HG02763 (cell line): ENCODE data around the gene DCAF15.

ENCODE experiments used
- ATAC-seq: cut with Tn5 transposase; IDR thresholded peaks from one replicate; pipeline ENCODE4 v1.9.1; 2021; ENCODE audit warnings: mild to moderate bottlenecking, moderate library complexity; ENCODE audit not compliant: unreplicated experiment

Gene DCAF15

GRCh38 chr19:13929956-13930355 lies 22.4 kb upstream of the DCAF15 start:
- no peak for ATAC-seq

DNA sequence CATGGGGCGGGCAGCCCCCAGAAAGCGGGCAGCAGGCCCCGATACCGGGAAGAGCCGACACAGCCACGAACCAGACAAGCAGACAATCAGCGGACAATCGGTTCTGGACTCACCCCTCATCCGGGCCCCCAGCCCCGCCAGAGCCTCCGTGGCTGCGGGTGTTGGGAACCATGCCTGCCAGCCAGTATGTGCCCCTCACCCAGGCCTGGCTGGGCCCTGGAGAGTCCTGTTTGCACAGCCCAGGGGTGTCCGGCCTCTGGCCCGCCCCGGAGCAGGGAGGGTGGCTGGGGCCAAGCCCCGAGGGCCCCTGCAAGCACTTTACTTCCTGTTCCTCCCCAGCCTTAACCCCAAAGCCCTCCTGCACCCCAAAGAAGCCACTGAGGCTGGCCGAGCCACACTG lies 21.9 kb upstream of the DCAF15 start:
- no peak for ATAC-seq

DNA sequence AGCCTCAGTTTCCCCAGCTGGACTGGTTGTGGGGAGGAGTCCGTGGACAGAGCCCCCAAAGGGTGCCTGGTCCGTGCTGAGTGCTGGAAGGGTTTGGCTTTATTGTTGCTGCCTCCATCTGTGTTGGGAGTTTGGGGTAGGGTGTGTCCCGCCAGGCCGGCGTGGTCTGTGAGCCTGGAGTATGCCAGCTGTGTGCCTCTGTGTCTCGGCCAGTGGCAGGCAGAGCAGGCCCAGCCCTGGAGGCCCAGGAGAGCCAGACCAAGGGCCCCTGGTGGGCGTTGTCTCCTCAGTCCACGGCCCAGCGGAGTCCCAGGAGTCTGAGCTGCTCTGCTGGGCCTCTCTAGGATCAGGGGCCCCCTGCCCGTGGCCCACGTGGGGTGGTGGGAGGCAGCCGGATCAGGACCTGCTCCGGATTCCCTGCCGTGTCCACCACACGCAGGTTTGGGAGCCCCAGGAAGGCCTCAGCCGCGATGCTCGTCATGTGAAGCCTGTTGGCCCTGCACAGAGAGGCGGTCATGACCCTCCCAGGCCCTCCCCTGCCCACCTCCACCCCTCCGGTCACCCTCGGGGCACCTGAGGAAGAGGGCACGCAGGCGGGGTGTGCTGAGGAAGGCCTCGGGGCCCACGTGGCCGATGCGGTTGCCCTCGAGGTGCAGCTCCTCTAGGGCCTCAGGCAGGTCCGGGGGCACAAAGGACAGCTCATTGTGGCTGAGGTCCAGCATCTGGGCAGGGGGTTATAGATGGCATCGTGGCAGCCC lies 20.7 kb upstream of the DCAF15 start:
- ATAC-seq, result no peak

- no peak for ATAC-seq
These were observed 20.1 kb upstream of the DCAF15 start for GRCh38 chr19:13932149-13932637.

DNA sequence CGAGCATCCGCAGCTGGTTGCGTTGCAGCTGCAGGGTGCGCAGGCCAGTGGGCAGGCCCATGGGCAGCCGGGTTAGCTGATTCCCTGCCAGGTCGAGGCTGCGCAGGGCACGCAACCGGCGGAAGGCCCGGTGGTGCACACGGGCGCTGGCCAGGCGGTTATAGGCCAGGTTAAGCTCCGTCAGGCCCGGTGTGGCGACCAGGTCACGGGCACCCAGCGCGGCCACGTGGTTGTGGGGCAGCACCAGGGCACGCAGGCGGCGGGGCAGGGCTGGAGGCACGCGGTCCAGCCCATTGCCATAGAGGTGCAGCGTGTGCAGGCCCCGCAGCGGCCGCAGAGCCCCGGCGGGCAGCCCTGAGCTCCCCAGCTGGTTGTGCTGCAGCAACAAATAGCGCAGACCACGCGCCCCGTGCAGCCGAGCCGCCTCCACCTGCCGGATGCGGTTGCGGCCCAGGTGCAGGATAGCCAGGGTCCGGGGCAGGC lies 19.4 kb upstream of the DCAF15 start:
- ATAC-seq, result no peak

DNA sequence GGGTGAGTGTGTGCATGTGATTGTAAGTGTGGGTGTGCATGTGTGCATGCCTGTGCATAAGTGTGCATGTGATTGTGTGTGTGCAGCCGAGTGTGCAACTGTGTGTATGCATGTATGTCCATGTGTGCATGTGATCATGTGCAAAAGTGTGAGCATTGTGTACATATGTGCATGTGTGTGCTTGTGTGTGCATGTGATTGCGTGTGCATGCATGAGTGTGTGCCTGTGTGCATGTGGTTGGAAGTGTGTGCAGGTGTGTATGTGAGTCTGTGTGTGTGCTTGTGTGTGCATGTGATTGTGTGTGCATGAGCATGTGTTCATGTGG lies 17.6 kb upstream of the DCAF15 start:
- no peak for ATAC-seq

DNA sequence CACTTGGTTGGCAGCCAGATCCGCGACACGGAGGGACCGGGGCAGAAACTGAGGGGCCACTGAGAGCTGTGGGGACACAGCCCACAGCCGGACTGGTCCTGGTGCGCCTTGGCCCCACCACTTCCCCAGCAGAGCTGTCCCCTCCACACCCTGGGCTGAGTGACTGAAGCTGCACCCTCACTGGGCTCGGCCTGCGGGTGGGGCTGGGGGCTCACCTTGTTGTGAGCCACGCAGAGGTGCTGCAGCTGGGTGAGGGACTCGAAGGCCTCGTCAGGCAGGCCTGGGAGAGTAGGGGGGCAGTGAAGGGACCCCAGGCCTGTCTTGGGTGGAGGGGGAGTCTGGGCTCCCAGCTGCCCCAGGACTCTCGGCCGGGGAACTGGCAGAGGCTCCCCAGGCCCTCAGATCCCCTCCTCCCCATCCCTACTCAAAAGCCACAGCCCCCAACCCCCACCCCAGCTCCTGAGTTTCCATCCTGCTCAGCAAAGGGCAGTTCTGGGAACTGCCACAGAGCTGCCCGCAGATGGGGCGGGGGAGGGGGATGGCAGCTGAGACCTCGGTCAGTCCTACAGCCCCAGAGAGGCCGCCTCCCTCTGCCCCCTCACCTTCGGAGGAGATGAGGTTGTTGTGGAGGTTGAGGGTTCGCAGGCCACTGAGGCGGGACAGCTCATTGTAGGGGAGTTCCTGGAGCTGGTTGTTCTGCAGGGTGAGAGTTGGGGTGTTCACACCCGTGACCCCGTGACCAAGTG lies 16.4 kb upstream of the DCAF15 start:
- ATAC-seq, result no peak

DNA sequence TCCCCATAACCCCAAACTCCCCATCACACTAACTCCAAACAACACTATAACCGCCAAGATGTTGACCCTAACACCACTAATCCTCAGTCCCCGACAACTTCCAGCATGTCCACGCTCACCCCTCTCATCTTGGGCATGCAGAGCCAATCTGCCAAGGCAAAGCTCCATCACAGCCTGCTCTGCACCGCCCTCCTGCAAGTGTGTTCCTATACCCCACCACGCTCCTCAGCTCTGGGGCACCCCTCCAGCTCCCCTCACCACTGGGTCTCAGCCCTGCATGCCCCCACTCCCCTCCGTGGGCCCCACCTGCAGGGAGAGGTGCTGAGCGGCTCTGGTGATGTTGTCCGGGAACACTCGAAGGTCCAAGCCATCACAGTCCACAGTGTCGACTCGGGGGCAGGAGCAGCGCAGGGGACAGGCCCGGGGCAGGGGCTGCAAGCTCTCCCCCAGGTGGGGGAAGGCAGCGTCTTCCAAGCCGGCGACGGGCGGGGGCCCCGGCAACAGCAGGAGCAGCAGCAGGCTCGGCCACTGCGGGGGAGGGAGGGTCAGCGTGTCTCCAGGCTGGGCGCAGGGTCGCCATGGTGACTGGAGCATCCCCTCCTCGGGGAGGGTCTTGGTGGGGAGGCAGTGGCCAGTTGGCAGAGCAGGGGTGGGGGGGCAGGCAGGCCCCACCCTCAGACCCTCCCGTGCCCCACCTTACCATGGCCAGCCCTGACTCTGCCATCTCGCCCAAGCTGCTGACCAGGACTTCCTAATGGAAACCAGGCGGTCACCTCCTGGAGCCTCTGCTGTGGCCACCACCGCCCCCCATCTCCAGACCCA lies 14.6 kb upstream of the DCAF15 start:
- ATAC-seq, result no peak

- ATAC-seq, result no peak
These were observed 13.8 kb upstream of the DCAF15 start, which contains the start of gene PODNL1 for GRCh38 chr19:13938301-13939064. Gene PODNL1 (minus strand): TSS chr19:13938417. CDS start chr19:13938181, 236 bp downstream.

DNA sequence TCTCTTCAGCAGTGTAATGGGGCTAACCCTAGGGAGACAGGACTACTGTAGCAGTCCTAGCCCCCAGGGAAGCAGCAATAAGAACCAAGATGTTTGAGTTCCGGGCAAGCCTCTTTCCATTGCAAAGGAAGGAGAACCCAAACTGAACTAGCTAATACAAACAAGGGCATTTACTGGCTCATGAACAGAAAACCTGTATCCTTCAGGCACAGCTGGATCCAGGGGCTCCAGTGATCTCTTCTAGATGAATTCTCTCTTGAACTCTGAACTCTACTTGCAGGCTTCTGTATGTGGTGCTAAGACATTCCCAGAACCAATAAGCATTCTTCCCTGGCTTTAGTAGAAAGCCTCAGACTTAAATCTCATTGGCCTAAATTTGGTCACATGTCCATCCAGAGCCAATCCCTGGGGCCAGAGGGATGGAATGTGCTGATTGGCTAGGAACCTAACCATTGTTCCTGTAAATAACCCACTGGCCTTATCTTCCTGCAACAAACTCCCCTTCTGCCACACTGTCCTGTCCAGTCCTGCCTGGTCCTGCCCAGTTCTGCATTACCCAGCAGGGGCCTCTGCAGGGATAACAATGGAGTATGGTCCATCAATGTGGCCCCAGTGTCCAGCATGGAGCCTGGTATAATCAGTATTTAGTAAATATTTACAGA lies 10.2 kb upstream of the DCAF15 start:
- ATAC-seq, result no peak

- ATAC-seq, result no peak
These were observed 5.9 kb upstream of the DCAF15 start for GRCh38 chr19:13946414-13946813.

DNA sequence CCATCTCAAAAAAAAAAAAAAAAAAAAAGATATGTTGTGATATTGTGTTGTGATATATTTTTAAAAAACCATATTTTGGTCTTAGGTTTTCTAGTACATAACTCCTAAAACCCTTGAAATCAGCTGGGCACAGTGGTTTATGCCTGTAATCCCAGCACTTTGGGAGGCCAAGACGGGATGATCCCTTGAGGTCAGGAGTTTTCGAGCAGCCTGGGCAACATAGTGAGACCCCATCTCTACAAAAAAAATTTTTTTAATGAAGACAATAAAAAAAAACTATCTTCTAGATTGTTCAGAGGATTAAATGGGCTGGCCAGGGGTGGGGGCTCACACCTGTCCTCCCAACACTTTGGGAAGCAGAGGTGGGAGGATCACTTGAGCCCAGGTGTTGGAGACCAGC lies 1.3 kb upstream of the DCAF15 start:
- no peak for ATAC-seq

DNA sequence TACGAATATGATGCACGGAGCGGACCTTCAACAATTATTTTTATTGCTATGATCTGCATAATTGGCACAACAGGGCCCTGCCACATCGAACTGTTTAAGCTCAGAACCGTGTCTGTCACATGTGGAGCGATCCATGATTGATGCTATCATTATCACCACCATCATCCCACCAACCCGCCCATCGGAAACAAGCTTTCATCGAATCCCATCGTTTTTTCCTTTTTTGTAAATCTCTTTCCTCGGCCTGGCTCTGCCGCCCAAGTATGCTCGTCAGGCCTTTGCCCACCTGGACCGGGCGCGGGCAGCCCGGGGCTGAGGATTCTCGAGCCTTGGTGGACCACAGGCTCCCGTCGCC lies 533 bp upstream of the DCAF15 start:
- no peak for ATAC-seq

GRCh38 chr19:13952931-13953531 lies 722 bp downstream of the DCAF15 start:
- ATAC-seq, result no peak

DNA sequence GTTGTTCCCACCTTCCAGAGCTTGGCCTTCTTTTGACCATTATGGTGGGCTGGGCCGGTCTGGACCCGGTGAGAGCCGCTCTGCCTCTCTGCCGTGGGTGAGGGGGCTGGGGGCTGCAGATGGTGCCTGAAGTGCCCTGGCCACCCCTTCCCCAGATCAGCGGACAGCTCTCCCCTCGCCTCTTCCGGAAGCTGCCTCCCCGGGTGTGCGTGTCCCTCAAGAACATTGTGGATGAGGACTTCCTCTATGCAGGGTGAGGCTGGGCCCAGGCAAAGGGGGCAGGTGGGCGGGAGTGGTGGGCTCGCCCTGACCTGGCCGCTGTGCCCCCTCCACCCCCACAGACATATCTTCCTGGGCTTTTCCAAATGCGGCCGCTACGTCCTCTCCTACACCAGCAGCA lies 1.9 kb downstream of the DCAF15 start:
- no peak for ATAC-seq

- no peak for ATAC-seq
These were observed 3.5 kb downstream of the DCAF15 start for GRCh38 chr19:13955662-13956364.

GRCh38 chr19:13956365-13956744 lies 4.0 kb downstream of the DCAF15 start:
- ATAC-seq, result no peak

DNA sequence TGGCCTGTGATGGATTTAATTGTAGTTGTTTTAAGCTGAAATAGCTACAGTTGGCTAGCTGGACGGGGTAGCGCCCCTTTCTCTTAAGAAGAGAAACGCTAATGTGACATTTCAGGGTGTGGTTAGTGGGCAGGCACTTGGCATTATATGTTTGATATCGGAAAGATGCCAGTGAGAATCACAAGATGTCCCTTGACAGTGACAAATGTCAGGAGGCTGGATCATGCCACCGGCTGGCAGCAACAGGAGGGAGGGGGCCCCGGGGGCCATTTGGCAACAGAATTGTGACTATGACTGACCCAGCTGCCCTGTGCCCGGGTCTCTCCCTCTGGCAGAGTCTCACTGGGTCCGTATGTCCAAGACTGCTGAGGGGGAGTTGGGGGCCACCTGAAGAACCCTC lies 4.7 kb downstream of the DCAF15 start:
- no peak for ATAC-seq

DNA sequence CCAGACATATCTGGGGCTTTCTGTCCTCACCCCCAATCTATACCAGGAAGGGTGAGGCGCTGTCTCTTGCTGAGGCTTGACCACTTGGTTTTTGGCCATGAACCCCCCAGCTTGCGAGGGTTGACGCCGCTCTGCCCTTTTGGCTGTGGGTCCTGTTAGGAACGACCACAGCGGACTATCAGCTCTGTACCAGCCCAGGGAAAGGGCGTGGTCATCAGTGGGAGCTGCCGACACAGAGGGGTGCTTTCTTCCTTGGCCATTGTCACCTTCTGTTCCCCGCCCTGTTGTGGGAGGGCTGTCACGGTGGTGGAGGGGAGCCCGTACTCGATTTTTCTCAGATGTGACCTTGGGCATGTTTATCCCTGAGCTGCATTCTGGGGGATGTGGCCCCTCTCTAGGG lies 5.7 kb downstream of the DCAF15 start:
- ATAC-seq, result no peak
